ENCODE results near the gene OR9I1.
A peak's percentile ranks its signal among the peaks of the same experiment; 100 is the strongest.

Gene OR9I1

GRCh38 chr11:58070585-58070984, 54.7 kb downstream of the OR9I1 start:
- no peaks in the 10 kb centered on the region for H3K9me3 ChIP-seq
- in situ Hi-C loops (cut with MboI; ENCODE audit: low sequenced_read_pairs): no loop called here
- no peak overlapping the region for H3K4me3 ChIP-seq
- DNase-seq (ENCODE audit: low spot score in 2 of 2): no peak
- no peaks in the 10 kb centered on the region for H3K4me1 ChIP-seq
- H3K27me3 ChIP-seq (ENCODE audit: low read depth): no peaks in the 10 kb centered on the region
- H3K36me3 ChIP-seq (replicated peaks): no peaks in the 10 kb centered on the region

GRCh38 chr11:58068655-58069054, 56.7 kb downstream of the OR9I1 start:
- DNase-seq (ENCODE audit: low spot score in 2 of 2): peak in 1 of 2 experiments; percentile 13
- Histone ChIP-seq H3K36me3 (replicated peaks) (no peaks in the 10 kb centered on the region), H3K4me1 (no peaks in the 10 kb centered on the region), H3K27me3 (ENCODE audit: low read depth) (no peaks in the 10 kb centered on the region), H3K9me3 (no peaks in the 10 kb centered on the region), H3K4me3 (no peak overlapping the region)
- in situ Hi-C loops (cut with MboI; ENCODE audit: low sequenced_read_pairs): no loop called here

- H3K9me3 ChIP-seq: no peaks in the 10 kb centered on the region
- DNase-seq (ENCODE audit: low spot score in 2 of 2): no peak
- in situ Hi-C loops (cut with MboI; ENCODE audit: low sequenced_read_pairs): no loop called here
- H3K27me3 ChIP-seq (ENCODE audit: low read depth): no peaks in the 10 kb centered on the region
- no peak overlapping the region for H3K4me3 ChIP-seq
- no peaks in the 10 kb centered on the region for H3K36me3 ChIP-seq (replicated peaks)
- no peaks in the 10 kb centered on the region for H3K4me1 ChIP-seq
Observed at GRCh38 chr11:58067685-58068084, 57.6 kb downstream of the OR9I1 start.

All from HAP-1 (cell line).